ENCODE data around the gene TRIM44.

TRIM44 gene

DNA sequence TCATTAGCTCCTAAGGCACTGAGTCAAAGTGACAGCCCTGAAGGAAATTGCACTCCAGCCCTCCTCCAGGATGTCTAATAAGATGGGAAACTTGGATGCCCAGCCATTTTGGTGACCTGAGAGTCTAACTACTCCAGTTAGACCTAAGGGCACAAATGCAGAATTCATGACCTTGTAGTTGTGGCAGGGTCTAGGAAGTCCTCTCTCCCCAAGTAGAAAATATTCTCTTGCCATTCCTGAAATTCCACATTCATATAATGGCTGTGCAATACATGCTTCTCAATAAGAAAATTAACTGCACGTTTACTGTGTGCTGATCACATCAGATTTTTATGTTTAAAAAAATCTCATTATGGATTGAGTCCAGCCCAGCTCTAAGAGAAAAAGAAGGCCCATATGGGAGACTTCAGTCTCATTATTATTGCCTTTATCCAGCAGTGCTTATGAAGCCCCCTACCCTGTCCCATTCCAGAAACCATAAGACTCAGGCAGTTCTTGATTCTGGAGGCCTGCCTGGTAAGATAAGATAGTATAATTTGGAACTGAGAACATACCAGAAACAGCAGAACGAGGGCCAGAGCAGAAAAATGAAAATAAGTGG is 147.6 kb downstream of the TRIM44 start:
- TF ChIP-seq EZH2 (IDR thresholded peaks at IDR 0.05; ENCODE audit: borderline replicate concordance, low read length): no peak
- TF ChIP-seq, protein P1, sequence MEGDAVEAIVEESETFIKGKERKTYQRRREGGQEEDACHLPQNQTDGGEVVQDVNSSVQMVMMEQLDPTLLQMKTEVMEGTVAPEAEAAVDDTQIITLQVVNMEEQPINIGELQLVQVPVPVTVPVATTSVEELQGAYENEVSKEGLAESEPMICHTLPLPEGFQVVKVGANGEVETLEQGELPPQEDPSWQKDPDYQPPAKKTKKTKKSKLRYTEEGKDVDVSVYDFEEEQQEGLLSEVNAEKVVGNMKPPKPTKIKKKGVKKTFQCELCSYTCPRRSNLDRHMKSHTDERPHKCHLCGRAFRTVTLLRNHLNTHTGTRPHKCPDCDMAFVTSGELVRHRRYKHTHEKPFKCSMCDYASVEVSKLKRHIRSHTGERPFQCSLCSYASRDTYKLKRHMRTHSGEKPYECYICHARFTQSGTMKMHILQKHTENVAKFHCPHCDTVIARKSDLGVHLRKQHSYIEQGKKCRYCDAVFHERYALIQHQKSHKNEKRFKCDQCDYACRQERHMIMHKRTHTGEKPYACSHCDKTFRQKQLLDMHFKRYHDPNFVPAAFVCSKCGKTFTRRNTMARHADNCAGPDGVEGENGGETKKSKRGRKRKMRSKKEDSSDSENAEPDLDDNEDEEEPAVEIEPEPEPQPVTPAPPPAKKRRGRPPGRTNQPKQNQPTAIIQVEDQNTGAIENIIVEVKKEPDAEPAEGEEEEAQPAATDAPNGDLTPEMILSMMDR (IDR thresholded peaks at IDR 0.05; ENCODE audit: low read length): no peak
- Histone ChIP-seq H3K27ac (ENCODE audit: low read depth, low read length, poor library complexity, severe bottlenecking) (no peak overlapping the region), H3F3A (ENCODE audit: insufficient read depth, low read length) (no peaks in the 10 kb centered on the region), H3K4me3 (ENCODE audit: low read depth, low read length, poor library complexity, severe bottlenecking) (no peak overlapping the region), H3K9me3 (ENCODE audit: low read length) (no peaks in the 10 kb centered on the region), H3K9ac (ENCODE audit: low read length) (no peak overlapping the region), H3K4me2 (ENCODE audit: low read length) (no peak overlapping the region), H3K27me3 (ENCODE audit: insufficient read depth, low read length) (no peaks in the 10 kb centered on the region), H3K79me2 (ENCODE audit: insufficient read depth, low read length) (no peaks in the 10 kb centered on the region), H4K20me1 (ENCODE audit: insufficient read depth, low read length) (no peaks in the 10 kb centered on the region), H3K9me2 (ENCODE audit: low read depth, low read length) (no peaks in the 10 kb centered on the region), H2AFZ (ENCODE audit: low read length) (no peak overlapping the region), H3K4me1 (ENCODE audit: insufficient read depth, low read length, severe bottlenecking) (no peaks in the 10 kb centered on the region), H3K36me3 (ENCODE audit: insufficient read depth, low read length) (no peaks in the 10 kb centered on the region)

GRCh38 chr11:35811783-35812182 is 149.2 kb downstream of the TRIM44 start:
- no peaks in the 10 kb centered on the region for H3K36me3 ChIP-seq (ENCODE audit: insufficient read depth, low read length)
- H4K20me1 ChIP-seq (ENCODE audit: insufficient read depth, low read length): no peaks in the 10 kb centered on the region
- H2AFZ ChIP-seq (ENCODE audit: low read length): no peak overlapping the region
- H3K27me3 ChIP-seq (ENCODE audit: insufficient read depth, low read length): no peaks in the 10 kb centered on the region
- H3K9me2 ChIP-seq (ENCODE audit: low read depth, low read length): no peaks in the 10 kb centered on the region
- H3K79me2 ChIP-seq (ENCODE audit: insufficient read depth, low read length): no peaks in the 10 kb centered on the region
- H3K27ac ChIP-seq (ENCODE audit: low read depth, low read length, poor library complexity, severe bottlenecking): no peak overlapping the region
- H3K4me1 ChIP-seq (ENCODE audit: insufficient read depth, low read length, severe bottlenecking): no peaks in the 10 kb centered on the region
- H3K9ac ChIP-seq (ENCODE audit: low read length): no peak overlapping the region
- no peak overlapping the region for H3K4me3 ChIP-seq (ENCODE audit: low read depth, low read length, poor library complexity, severe bottlenecking)
- no peaks in the 10 kb centered on the region for H3K9me3 ChIP-seq (ENCODE audit: low read length)
- H3F3A ChIP-seq (ENCODE audit: insufficient read depth, low read length): no peaks in the 10 kb centered on the region
- TF ChIP-seq EZH2 (IDR thresholded peaks at IDR 0.05; ENCODE audit: borderline replicate concordance, low read length): no peak
- TF ChIP-seq, protein P1 (IDR thresholded peaks at IDR 0.05; ENCODE audit: low read length): no peak
- H3K4me2 ChIP-seq (ENCODE audit: low read length): no peak overlapping the region

DNA sequence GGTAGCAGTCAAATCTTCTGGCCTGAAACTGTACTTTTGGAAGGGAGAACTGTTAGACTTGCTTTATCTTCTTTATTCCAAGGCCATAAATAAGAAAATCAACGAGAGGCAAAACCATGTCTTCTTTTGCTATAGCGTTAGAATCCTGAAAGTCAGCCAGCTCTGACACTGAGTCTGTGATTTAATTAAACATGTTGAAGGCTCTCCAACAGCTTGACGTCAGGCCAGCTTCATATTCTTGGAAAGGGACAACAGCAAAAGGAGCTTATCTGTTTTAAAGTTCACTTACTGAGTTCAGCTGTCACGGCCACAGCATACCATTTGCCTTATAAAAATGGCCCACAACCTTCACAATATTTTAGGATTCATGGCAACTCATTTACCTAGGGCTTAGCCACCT is 150.3 kb downstream of the TRIM44 start:
- no peak for TF ChIP-seq EZH2 (IDR thresholded peaks at IDR 0.05; ENCODE audit: borderline replicate concordance, low read length)
- TF ChIP-seq, protein P1 (IDR thresholded peaks at IDR 0.05; ENCODE audit: low read length): no peak
- no peaks in the 10 kb centered on the region for H3K9me3 ChIP-seq (ENCODE audit: low read length)
- no peak overlapping the region for H3K4me3 ChIP-seq (ENCODE audit: low read depth, low read length, poor library complexity, severe bottlenecking)
- no peak overlapping the region for H3K9ac ChIP-seq (ENCODE audit: low read length)
- H3K27ac ChIP-seq (ENCODE audit: low read depth, low read length, poor library complexity, severe bottlenecking): no peak overlapping the region
- H3K27me3 ChIP-seq (ENCODE audit: insufficient read depth, low read length): no peaks in the 10 kb centered on the region
- H3K9me2 ChIP-seq (ENCODE audit: low read depth, low read length): no peaks in the 10 kb centered on the region
- H3F3A ChIP-seq (ENCODE audit: insufficient read depth, low read length): no peaks in the 10 kb centered on the region
- no peak overlapping the region for H2AFZ ChIP-seq (ENCODE audit: low read length)
- H4K20me1 ChIP-seq (ENCODE audit: insufficient read depth, low read length): no peaks in the 10 kb centered on the region
- H3K79me2 ChIP-seq (ENCODE audit: insufficient read depth, low read length): no peaks in the 10 kb centered on the region
- H3K4me1 ChIP-seq (ENCODE audit: insufficient read depth, low read length, severe bottlenecking): no peaks in the 10 kb centered on the region
- no peak overlapping the region for H3K4me2 ChIP-seq (ENCODE audit: low read length)
- no peaks in the 10 kb centered on the region for H3K36me3 ChIP-seq (ENCODE audit: insufficient read depth, low read length)

Measured in OCI-LY1 (cell line).